ENCODE data around the gene TTC12. TPM values are rescaled to one million over a fixed set of nuclear protein-coding genes. Genes with fewer than 3 reads are reported as not detected.

TTC12 gene
- total RNA-seq, 1 donor from 2014 or later = 9.2 TPM

DNA sequence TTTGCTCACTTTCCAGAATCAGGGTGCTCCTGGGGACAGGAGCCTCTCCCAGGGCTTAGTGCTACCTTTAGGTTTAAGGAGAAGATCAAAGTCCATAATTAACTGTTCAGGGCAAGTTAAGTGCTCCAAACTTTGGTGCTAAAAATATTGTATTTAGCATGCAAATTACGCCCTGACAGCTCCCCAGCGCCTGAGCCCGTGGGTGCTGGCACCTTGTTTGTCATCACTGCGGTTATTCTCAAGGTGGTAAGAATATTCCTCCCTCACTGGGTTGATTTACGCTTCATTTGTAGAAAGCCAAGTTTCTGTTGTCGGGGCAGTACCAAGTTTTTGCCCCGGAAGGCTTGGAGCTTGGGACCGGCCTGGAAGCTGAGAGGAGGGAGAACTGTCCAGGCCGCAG is 94.5 kb downstream of the TTC12 start:
- Mint-ChIP-seq H3K36me3 (ENCODE audit: unreplicated experiment) (peaks cover 4% of the 10 kb centered on the region), H3K4me1 (ENCODE audit: low read depth, unreplicated experiment) (peaks cover 19% of the 10 kb centered on the region), H3K27ac (ENCODE audit: unreplicated experiment) (no peak overlapping the region), H3K27me3 (ENCODE audit: unreplicated experiment) (peaks cover 27% of the 10 kb centered on the region), H3K4me3 (ENCODE audit: unreplicated experiment) (no peak overlapping the region), H3K9me3 (ENCODE audit: unreplicated experiment) (peaks cover 25% of the 10 kb centered on the region)
- TF ChIP-seq, protein P1, sequence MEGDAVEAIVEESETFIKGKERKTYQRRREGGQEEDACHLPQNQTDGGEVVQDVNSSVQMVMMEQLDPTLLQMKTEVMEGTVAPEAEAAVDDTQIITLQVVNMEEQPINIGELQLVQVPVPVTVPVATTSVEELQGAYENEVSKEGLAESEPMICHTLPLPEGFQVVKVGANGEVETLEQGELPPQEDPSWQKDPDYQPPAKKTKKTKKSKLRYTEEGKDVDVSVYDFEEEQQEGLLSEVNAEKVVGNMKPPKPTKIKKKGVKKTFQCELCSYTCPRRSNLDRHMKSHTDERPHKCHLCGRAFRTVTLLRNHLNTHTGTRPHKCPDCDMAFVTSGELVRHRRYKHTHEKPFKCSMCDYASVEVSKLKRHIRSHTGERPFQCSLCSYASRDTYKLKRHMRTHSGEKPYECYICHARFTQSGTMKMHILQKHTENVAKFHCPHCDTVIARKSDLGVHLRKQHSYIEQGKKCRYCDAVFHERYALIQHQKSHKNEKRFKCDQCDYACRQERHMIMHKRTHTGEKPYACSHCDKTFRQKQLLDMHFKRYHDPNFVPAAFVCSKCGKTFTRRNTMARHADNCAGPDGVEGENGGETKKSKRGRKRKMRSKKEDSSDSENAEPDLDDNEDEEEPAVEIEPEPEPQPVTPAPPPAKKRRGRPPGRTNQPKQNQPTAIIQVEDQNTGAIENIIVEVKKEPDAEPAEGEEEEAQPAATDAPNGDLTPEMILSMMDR (IDR thresholded peaks at IDR 0.05; ENCODE audit: partially characterized antibody, unreplicated experiment) = no peak
- DNase-seq = no peak

GRCh38 chr11:113409526-113409925 is 95.1 kb downstream of the TTC12 start:
- no peak overlapping the region for H3K27ac Mint-ChIP-seq (ENCODE audit: unreplicated experiment)

DNA sequence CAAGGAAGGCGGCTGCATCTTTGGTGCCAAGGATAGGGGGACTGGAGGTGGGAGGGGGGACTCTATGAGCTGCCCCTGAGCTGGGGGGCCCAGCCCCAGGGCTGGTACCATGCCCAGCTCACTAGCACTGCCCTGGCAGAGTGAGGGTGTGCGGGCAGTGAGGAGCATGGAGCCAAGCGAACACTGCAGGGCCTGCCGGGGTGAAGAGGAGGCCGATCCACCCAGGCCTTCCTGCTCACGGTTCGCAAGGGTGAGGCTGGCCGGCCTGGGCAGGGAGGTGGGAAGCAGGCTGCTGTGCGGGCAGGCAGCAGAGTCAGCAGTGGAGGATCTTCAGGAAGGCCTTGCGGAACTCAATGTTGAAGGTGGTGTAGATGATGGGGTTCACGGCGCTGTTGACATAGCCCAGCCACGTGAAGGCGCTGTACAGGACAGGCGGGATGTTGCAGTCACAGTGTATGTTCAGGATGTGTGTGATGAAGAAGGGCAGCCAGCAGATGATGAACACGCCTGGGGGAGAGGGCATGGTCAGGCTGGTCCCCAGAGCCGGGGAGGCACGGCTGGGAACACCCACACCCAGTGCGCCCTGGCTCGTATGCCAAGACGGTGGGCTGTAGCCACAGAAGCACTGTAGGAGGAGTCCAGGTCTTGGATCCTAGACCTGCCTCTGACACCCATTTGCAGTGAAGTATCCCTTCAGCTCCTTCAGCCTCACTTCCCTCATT is 96.2 kb downstream of the TTC12 start:
- Mint-ChIP-seq H3K36me3 (ENCODE audit: unreplicated experiment) (peaks cover 12% of the 10 kb centered on the region), H3K27ac (ENCODE audit: unreplicated experiment) (peak overlapping the region; percentile 38), H3K4me3 (ENCODE audit: unreplicated experiment) (no peak overlapping the region), H3K4me1 (ENCODE audit: low read depth, unreplicated experiment) (peaks cover 18% of the 10 kb centered on the region), H3K9me3 (ENCODE audit: unreplicated experiment) (peaks cover 17% of the 10 kb centered on the region), H3K27me3 (ENCODE audit: unreplicated experiment) (peaks cover 16% of the 10 kb centered on the region)
- TF ChIP-seq, protein P1 (IDR thresholded peaks at IDR 0.05; ENCODE audit: partially characterized antibody, unreplicated experiment) = no peak
- DNase-seq = no peak

More at GRCh38 chr11:113409526-113409925, 95.1 kb downstream of the TTC12 start:
- Mint-ChIP-seq H3K9me3 (ENCODE audit: unreplicated experiment) (peaks cover 21% of the 10 kb centered on the region), H3K36me3 (ENCODE audit: unreplicated experiment) (peaks cover 4% of the 10 kb centered on the region), H3K4me3 (ENCODE audit: unreplicated experiment) (no peak overlapping the region), H3K4me1 (ENCODE audit: low read depth, unreplicated experiment) (peaks cover 19% of the 10 kb centered on the region), H3K27me3 (ENCODE audit: unreplicated experiment) (peaks cover 22% of the 10 kb centered on the region)
- TF ChIP-seq, protein P1 (IDR thresholded peaks at IDR 0.05; ENCODE audit: partially characterized antibody, unreplicated experiment) = no peak
- no peak for DNase-seq

DNA sequence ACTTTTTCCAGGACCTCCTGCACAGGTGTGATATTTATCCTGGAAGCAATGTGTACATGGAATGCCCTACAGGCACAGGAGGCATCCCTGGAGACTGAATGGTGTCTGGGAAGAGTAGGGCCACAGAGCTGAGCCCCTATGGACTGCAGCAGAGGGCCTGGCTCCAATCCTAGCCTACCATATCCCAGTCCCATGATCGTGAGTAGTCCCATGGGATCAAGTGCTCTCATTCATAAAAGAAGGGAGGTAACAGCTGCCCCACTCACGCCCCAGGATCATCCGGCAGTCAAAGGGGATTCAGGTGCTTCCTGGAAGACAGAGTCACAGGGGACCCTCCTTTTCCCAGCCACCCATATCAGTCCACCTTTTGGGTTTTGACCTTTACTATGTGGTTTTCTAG is 97.2 kb downstream of the TTC12 start:
- H3K4me3 Mint-ChIP-seq (ENCODE audit: unreplicated experiment) = no peak overlapping the region
- DNase-seq = no peak
- peaks cover 12% of the 10 kb centered on the region for H3K36me3 Mint-ChIP-seq (ENCODE audit: unreplicated experiment)
- TF ChIP-seq, protein P1 (IDR thresholded peaks at IDR 0.05; ENCODE audit: partially characterized antibody, unreplicated experiment) = no peak
- H3K4me1 Mint-ChIP-seq (ENCODE audit: low read depth, unreplicated experiment) = peaks cover 15% of the 10 kb centered on the region
- H3K27me3 Mint-ChIP-seq (ENCODE audit: unreplicated experiment) = peaks cover 14% of the 10 kb centered on the region
- no peak overlapping the region for H3K27ac Mint-ChIP-seq (ENCODE audit: unreplicated experiment)
- H3K9me3 Mint-ChIP-seq (ENCODE audit: unreplicated experiment) = peaks cover 16% of the 10 kb centered on the region

DNA sequence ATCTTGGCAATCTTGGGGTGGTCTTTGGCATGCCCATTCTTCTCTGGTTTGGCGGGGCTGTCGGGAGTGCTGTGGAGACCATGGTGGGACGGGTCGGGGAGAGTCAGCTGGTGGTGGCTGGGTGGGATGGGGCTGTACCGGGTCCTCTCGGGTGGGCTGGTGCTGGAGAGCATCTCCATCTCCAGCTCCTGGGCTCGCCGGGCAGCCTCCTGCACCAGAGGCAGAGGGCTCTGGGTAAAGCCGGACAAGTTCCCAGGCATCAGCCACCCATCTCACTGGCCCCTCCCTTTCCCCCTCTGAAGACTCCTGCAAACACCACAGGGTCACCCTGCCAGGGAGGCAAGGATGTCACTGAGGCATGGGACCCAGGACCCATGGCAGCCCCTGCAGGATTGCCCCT is 98.3 kb downstream of the TTC12 start:
- Mint-ChIP-seq H3K36me3 (ENCODE audit: unreplicated experiment) (peaks cover 12% of the 10 kb centered on the region), H3K4me1 (ENCODE audit: low read depth, unreplicated experiment) (peaks cover 13% of the 10 kb centered on the region), H3K27ac (ENCODE audit: unreplicated experiment) (no peak overlapping the region), H3K4me3 (ENCODE audit: unreplicated experiment) (no peak overlapping the region), H3K27me3 (ENCODE audit: unreplicated experiment) (peaks cover 13% of the 10 kb centered on the region), H3K9me3 (ENCODE audit: unreplicated experiment) (peaks cover 10% of the 10 kb centered on the region)
- TF ChIP-seq, protein P1 (IDR thresholded peaks at IDR 0.05; ENCODE audit: partially characterized antibody, unreplicated experiment) = no peak
- no peak for DNase-seq

Data from glutamatergic neuron (in vitro differentiated cells).